NCI-H460 (cell line): Measurements from ENCODE around the gene ENC1. TPM values are rescaled to one million over a fixed set of nuclear protein-coding genes. Genes with fewer than 3 reads are reported as not detected.

Experiments
- DNase-seq: peaks from one replicate; pipeline ENCODE4 v3.0.0-alpha.2; 2016; ENCODE audit warnings: low read depth; ENCODE audit errors: extremely low read depth
- total RNA-seq: library from RNA; depleted of rRNA; stranded (reverse); fragments of >200 nt; shearing (Covaris generic); gene quantifications from 2 replicates; pipeline ENCODE4 v1.2.3, GENCODE V29; 2014

Gene ENC1
- total RNA-seq, 1 experiment from 2014 or later, result 76.9 TPM

- DNase-seq, result no peak
Measured at GRCh38 chr5:74659172-74659571, 18.6 kb upstream of the ENC1 start.

- no peak for DNase-seq
Measured at GRCh38 chr5:74657165-74657564, 16.6 kb upstream of the ENC1 start.

- no peak for DNase-seq
Measured at GRCh38 chr5:74655716-74656115, 15.2 kb upstream of the ENC1 start.

GRCh38 chr5:74655206-74655605, 14.7 kb upstream of the ENC1 start:
- no peak for DNase-seq

GRCh38 chr5:74653991-74654390, 13.5 kb upstream of the ENC1 start:
- no peak for DNase-seq

GRCh38 chr5:74652576-74652975, 12.0 kb upstream of the ENC1 start:
- DNase-seq, result no peak

- DNase-seq, result no peak
Measured at GRCh38 chr5:74651710-74652109, 11.2 kb upstream of the ENC1 start.

- DNase-seq, result no peak
Measured at GRCh38 chr5:74649421-74649973, 9.0 kb upstream of the ENC1 start.

- peak; percentile 63 for DNase-seq
Measured at GRCh38 chr5:74648835-74649293, 8.3 kb upstream of the ENC1 start.

GRCh38 chr5:74647096-74647495, 6.6 kb upstream of the ENC1 start:
- DNase-seq, result no peak

GRCh38 chr5:74643111-74643562, 2.6 kb upstream of the ENC1 start:
- DNase-seq, result peak; percentile 84

- DNase-seq, result no peak
Measured at GRCh38 chr5:74642543-74642863, 2.0 kb upstream of the ENC1 start.

- peak; percentile 80 for DNase-seq
Measured at GRCh38 chr5:74641735-74642542, 1.4 kb upstream of the ENC1 start.

- peak; percentile 93 for DNase-seq
Measured at GRCh38 chr5:74640954-74641734, 616 bp upstream of the ENC1 start.

- no peak for DNase-seq
Measured at GRCh38 chr5:74639807-74640449, 600 bp downstream of the ENC1 start.

- DNase-seq, result no peak
Measured at GRCh38 chr5:74638970-74639806, 1.3 kb downstream of the ENC1 start.

GRCh38 chr5:74638544-74638969, 2.0 kb downstream of the ENC1 start:
- DNase-seq, result no peak

GRCh38 chr5:74636552-74636951, 4.0 kb downstream of the ENC1 start:
- DNase-seq, result no peak

GRCh38 chr5:74636149-74636548, 4.4 kb downstream of the ENC1 start:
- no peak for DNase-seq

- DNase-seq, result no peak
Measured at GRCh38 chr5:74634611-74635286, 5.8 kb downstream of the ENC1 start.
